Measurements from ENCODE around the gene CAMSAP3.

The CAMSAP3 gene

GRCh38 chr19:7652061-7652641 is 56.5 kb downstream of the CAMSAP3 start:
- DNase-seq (ENCODE audit: low spot score), result peak; percentile 83
- peak overlapping the region; percentile 57 for H3K4me3 ChIP-seq
- H3K27ac ChIP-seq, result no peak overlapping the region
- peak; percentile 95 for TF ChIP-seq CTCF (IDR thresholded peaks at IDR 0.05)

GRCh38 chr19:7654401-7654800 is 58.7 kb downstream of the CAMSAP3 start:
- Histone ChIP-seq H3K27ac (no peak overlapping the region), H3K4me3 (no peak overlapping the region)
- TF ChIP-seq CTCF (IDR thresholded peaks at IDR 0.05), result no peak
- no peak for DNase-seq (ENCODE audit: low spot score)

- no peak overlapping the region for H3K27ac ChIP-seq
- no peak for TF ChIP-seq CTCF (IDR thresholded peaks at IDR 0.05)
- no peak for DNase-seq (ENCODE audit: low spot score)
- no peak overlapping the region for H3K4me3 ChIP-seq
Observed at GRCh38 chr19:7655581-7655980, 59.9 kb downstream of the CAMSAP3 start.

- DNase-seq (ENCODE audit: low spot score), result no peak
- Histone ChIP-seq H3K27ac (no peak overlapping the region), H3K4me3 (no peak overlapping the region)
- no peak for TF ChIP-seq CTCF (IDR thresholded peaks at IDR 0.05)
Observed at GRCh38 chr19:7657131-7657751, 61.6 kb downstream of the CAMSAP3 start.

GRCh38 chr19:7658219-7658686 is 62.6 kb downstream of the CAMSAP3 start:
- H3K27ac ChIP-seq, result no peak overlapping the region
- no peak for TF ChIP-seq CTCF (IDR thresholded peaks at IDR 0.05)
- H3K4me3 ChIP-seq, result no peak overlapping the region
- no peak for DNase-seq (ENCODE audit: low spot score)

GRCh38 chr19:7661744-7662538 is 66.3 kb downstream of the CAMSAP3 start:
- Histone ChIP-seq H3K27ac (no peak overlapping the region), H3K4me3 (no peak overlapping the region)
- DNase-seq (ENCODE audit: low spot score), result no peak
- TF ChIP-seq CTCF (IDR thresholded peaks at IDR 0.05), result no peak

All from coronary artery (tissue), 2 donors.